ENCODE results near the gene RAD23B. TPM values are rescaled to one million over a fixed set of nuclear protein-coding genes. Genes with fewer than 3 reads are reported as not detected.

RAD23B gene
- total RNA-seq, 6 experiments from 2014 or later = 86.9 to 110 (median 99.1) TPM

DNA sequence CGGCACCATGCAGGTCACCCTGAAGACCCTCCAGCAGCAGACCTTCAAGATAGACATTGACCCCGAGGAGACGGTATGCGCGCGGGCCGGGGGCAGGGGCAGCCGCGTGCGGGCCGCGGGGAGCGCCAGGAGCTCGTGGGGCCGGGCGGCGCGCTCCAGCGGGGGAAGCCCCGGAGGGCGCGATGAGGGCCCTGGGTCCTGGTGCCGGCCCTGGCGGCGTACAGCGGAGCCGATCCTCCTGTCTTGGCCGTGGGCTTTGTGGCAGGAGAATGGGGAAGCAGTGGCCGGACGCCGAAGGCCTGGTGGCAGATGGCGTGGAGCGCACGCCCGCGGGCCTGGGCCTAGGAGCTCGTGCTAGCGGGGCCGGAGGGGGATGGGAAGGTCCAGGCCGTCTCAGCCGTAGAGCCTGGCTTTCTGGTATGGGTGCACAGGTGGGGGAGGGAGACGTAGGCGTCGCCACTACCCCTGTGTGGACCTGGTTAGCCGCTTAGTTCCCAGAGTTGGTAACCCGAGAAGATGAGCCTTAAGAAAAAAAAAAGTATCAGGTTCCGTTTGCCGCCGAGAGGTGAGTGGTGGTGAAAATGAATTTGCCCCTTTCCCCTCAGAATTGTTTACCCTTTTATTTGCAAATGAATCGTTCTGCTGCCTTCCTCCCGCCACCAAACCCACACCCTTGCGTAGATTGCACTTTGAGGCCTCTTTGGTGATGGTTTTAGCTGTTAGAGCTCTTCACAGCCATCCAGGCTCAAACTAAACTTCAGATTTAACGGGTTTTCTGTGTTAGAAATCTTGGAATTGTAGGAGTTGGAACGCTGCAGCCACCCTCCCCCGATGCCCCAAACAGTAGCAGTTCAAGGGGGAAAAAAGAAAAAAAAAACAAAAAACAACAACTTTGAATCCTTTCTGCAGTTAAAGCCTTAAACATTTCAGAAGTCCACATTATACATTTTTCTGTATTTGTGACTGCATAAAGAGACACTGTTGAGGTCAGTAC, 841 bp downstream of the RAD23B start:
- no peaks in the 10 kb centered on the region for H3K36me3 ChIP-seq
- WGBS (ENCODE audit: insufficient coverage, low coverage, low lambda C conversion rate, missing lambda C conversion rate) = 1% methylated on average over 14 of the region's 55 CpGs
- intact Hi-C loops (cut with DNase I) = no loop called here
- TF ChIP-seq POLR2A (IDR thresholded peaks at IDR 0.05) = no peak
- TF ChIP-seq, protein P1, sequence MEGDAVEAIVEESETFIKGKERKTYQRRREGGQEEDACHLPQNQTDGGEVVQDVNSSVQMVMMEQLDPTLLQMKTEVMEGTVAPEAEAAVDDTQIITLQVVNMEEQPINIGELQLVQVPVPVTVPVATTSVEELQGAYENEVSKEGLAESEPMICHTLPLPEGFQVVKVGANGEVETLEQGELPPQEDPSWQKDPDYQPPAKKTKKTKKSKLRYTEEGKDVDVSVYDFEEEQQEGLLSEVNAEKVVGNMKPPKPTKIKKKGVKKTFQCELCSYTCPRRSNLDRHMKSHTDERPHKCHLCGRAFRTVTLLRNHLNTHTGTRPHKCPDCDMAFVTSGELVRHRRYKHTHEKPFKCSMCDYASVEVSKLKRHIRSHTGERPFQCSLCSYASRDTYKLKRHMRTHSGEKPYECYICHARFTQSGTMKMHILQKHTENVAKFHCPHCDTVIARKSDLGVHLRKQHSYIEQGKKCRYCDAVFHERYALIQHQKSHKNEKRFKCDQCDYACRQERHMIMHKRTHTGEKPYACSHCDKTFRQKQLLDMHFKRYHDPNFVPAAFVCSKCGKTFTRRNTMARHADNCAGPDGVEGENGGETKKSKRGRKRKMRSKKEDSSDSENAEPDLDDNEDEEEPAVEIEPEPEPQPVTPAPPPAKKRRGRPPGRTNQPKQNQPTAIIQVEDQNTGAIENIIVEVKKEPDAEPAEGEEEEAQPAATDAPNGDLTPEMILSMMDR (IDR thresholded peaks at IDR 0.05) = no peak
- peak; percentile 51 to 66 (median 62) for ATAC-seq
- peak; percentile 82 to 88 (median 85) for DNase-seq
- no peaks in the 10 kb centered on the region for H3K27me3 ChIP-seq
- no peaks in the 10 kb centered on the region for H3K9me3 ChIP-seq
- peak overlapping the region; percentile 86 to 95 (median 91) for H3K4me3 ChIP-seq
- peak overlapping the region; percentile 98 to 99 (median 99) for H3K27ac ChIP-seq
- H3K4me1 ChIP-seq = peaks cover 0 to 47% (median 19%) of the 10 kb centered on the region in 4 donors

DNA sequence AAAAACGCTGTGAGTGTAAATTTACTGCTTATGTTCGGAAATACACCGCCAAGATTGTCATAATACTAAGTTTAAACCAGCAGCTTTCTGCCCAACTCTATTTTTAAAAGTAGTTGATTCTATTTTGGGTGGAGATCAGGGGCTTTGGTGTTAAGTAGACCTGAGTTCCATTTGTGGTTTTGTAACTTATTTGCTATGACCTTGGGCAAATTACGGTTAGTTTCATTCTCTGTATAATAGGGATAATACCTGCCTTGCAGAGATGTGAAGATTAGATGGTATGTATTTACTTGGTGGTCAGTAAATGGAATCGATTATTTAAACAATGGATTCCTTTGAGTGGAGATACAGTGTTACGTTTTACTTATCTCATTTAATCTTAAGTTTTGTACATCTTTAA, 1.6 kb downstream of the RAD23B start:
- Histone ChIP-seq H3K36me3 (no peaks in the 10 kb centered on the region), H3K4me3 (peak overlapping the region; percentile 86 to 95 (median 91)), H3K27me3 (no peaks in the 10 kb centered on the region), H3K9me3 (no peaks in the 10 kb centered on the region), H3K27ac (peak overlapping the region; percentile 98 to 99 (median 99)), H3K4me1 (peaks cover 0 to 54% (median 20%) of the 10 kb centered on the region in 4 donors)
- under 1% methylated on average over 6 of the region's 6 CpGs for WGBS (ENCODE audit: insufficient coverage, low coverage, low lambda C conversion rate, missing lambda C conversion rate)
- ATAC-seq (no peak), DNase-seq (no peak)
- TF ChIP-seq, protein P1 (IDR thresholded peaks at IDR 0.05) = no peak
- no peak for TF ChIP-seq POLR2A (IDR thresholded peaks at IDR 0.05)
- intact Hi-C loops (cut with DNase I) = no loop called here

DNA sequence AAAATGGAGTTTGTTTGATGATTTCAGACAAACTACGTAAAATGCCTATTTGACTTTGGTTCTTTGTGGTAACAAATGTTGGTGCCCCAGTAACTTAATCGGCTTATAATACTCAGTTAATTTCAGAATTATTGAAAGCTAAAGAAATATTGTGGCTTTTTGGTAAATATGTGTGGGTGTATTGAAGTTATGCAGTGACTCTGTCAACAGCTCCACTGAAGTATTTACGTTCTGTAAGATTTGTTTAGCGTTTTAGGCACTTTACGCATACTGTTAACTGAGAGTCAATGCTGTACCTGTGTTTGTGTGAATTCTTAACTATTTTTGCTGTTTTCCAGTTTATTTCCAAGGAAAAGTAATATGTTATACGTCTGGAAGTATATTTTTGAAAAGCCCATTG, 2.2 kb downstream of the RAD23B start:
- intact Hi-C loops (cut with DNase I) = no loop called here
- H3K36me3 ChIP-seq = no peaks in the 10 kb centered on the region
- H3K9me3 ChIP-seq = no peaks in the 10 kb centered on the region
- peaks cover 0 to 60% (median 22%) of the 10 kb centered on the region in 4 donors for H3K4me1 ChIP-seq
- ATAC-seq (no peak), DNase-seq (no peak)
- peak overlapping the region; percentile 98 to 99 (median 99) for H3K27ac ChIP-seq
- 4% methylated on average over 6 of the region's 6 CpGs for WGBS (ENCODE audit: insufficient coverage, low coverage, low lambda C conversion rate, missing lambda C conversion rate)
- H3K4me3 ChIP-seq = peak overlapping the region; percentile 86 to 95 (median 91)
- no peaks in the 10 kb centered on the region for H3K27me3 ChIP-seq
- TF ChIP-seq, protein P1 (IDR thresholded peaks at IDR 0.05) = no peak
- TF ChIP-seq POLR2A (IDR thresholded peaks at IDR 0.05) = no peak

DNA sequence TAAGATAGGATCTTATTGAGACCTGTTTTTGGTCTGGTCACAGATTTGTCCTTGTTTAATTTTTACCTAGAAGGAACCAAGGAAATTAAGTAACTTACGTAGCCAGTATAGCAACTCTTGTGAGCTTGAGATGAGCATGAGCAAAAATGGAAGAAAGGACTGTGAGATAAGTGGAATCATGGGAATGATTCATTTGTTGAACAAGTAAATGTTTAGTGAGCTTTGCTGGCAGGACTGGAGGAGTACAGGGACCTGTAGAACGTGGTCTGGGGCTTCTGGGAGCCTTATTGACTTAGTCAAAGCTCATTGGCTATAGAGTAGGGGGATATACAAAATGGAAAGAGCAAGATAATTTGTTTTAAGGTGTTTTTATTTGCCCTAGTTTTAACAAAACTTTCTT, 3.0 kb downstream of the RAD23B start:
- ATAC-seq = peak in 1 of 4 donors; percentile 2
- H3K27ac ChIP-seq = peak overlapping the region; percentile 98 to 99 (median 99)

More for the DNA sequence above, 3.0 kb downstream of the RAD23B start:
- WGBS (ENCODE audit: insufficient coverage, low coverage, low lambda C conversion rate, missing lambda C conversion rate) = 13% methylated on average over 2 of the region's 2 CpGs
- Histone ChIP-seq H3K36me3 (no peaks in the 10 kb centered on the region), H3K4me3 (peak overlapping the region; percentile 86 to 95 (median 91)), H3K4me1 (peaks cover 0 to 63% (median 25%) of the 10 kb centered on the region in 4 donors), H3K9me3 (no peaks in the 10 kb centered on the region), H3K27me3 (no peaks in the 10 kb centered on the region)
- TF ChIP-seq, protein P1 (IDR thresholded peaks at IDR 0.05) = no peak
- no peak for TF ChIP-seq POLR2A (IDR thresholded peaks at IDR 0.05)
- intact Hi-C loops (cut with DNase I) = no loop called here
- no peak for DNase-seq

All from right lobe of liver (tissue), 6 donors.